IMR-90 (cell line): ENCODE data around the gene HMCES. TPM values are rescaled to one million over a fixed set of nuclear protein-coding genes. Genes with fewer than 3 reads are reported as not detected.

Experiments
- ATAC-seq: fragments of 200-7000 bp; cut with Tn5 transposase; 2 replicates; pipeline ENCODE4 v1.9.1; 2020; ENCODE audit warnings: low read depth, mild to moderate bottlenecking, moderate library complexity
- BruUV-seq: library from RNA; stranded (reverse); fragments of 400-500 nt; replicated peaks from 2 replicates; lab custom pipeline; 2021; lab: Mats Ljungman, UMichigan
- CTCF ChIA-PET: fragments of 300-600 bp; formaldehyde crosslinking; extraction: SDS; loops from one replicate; lab custom pipeline; 2021; ENCODE audit warnings: antibody characterized with exemption; lab: Yijun Ruan, JAX
- POLR2A ChIA-PET: fragments of 300-600 bp; sonication (Branson Sonifier 250); formaldehyde crosslinking; loops from one replicate; lab custom pipeline; 2022; ENCODE audit warnings: antibody characterized with exemption; ENCODE audit not compliant: unreplicated experiment; lab: Charles Lee
- DNase-seq: peaks from one replicate; pipeline ENCODE4 v3.0.0; 2013
- H2AFZ ChIP-seq: replicated peaks from 2 replicates; pipeline ENCODE3; 2013; ENCODE audit warnings: low read length, mild to moderate bottlenecking; ENCODE audit not compliant: poor library complexity
- H2AK5ac ChIP-seq: 2 replicates; pipeline ENCODE4 v1.6.1; 2013; ENCODE audit warnings: low read depth, low read length, inconsistent platforms
- H2AK9ac ChIP-seq: replicated peaks from 2 replicates; pipeline ENCODE3; 2013; ENCODE audit warnings: mild to moderate bottlenecking, low read depth, low read length, moderate library complexity; ENCODE audit not compliant: poor library complexity
- H2BK120ac ChIP-seq: 2 replicates; pipeline ENCODE4 v1.6.1; 2013; ENCODE audit warnings: low read depth, low read length, inconsistent platforms
- H2BK15ac ChIP-seq: 3 replicates; pipeline ENCODE4 v1.6.1; 2013; ENCODE audit warnings: low read depth, low read length, inconsistent platforms
- H2BK20ac ChIP-seq: 2 replicates; pipeline ENCODE4 v1.6.1; 2013; ENCODE audit warnings: low read depth, mild to moderate bottlenecking, inconsistent platforms, low read length, moderate library complexity
- H2BK5ac ChIP-seq: 2 replicates; pipeline ENCODE4 v1.6.1; 2013; ENCODE audit warnings: mild to moderate bottlenecking, low read depth, low read length, inconsistent platforms; ENCODE audit not compliant: poor library complexity, severe bottlenecking
- H3K14ac ChIP-seq: replicated peaks from 2 replicates; pipeline ENCODE4 v1.6.1; 2013; ENCODE audit warnings: low read depth, low read length, inconsistent platforms
- H3K18ac ChIP-seq: 2 replicates; pipeline ENCODE4 v1.6.1; 2013; ENCODE audit warnings: low read depth, low read length, control low read depth
- H3K23ac ChIP-seq: 2 replicates; pipeline ENCODE4 v1.6.1; 2013; ENCODE audit warnings: low read depth, low read length, inconsistent platforms
- H3K27ac ChIP-seq: 2 replicates; pipeline ENCODE4 v1.5.1; 2013; ENCODE audit warnings: mild to moderate bottlenecking, control low read depth, low read length; ENCODE audit not compliant: insufficient read depth
- H3K27me3 ChIP-seq: 2 replicates; pipeline ENCODE4 v1.6.1; 2013; ENCODE audit warnings: low read length; ENCODE audit not compliant: control insufficient read depth, insufficient read depth
- H3K36me3 ChIP-seq: 2 replicates; pipeline ENCODE4 v1.6.1; 2013; ENCODE audit warnings: low read length, mixed read lengths; ENCODE audit not compliant: control insufficient read depth, insufficient read depth
- H3K4ac ChIP-seq: 2 replicates; pipeline ENCODE4 v1.6.1; 2013; ENCODE audit warnings: low read depth, low read length, inconsistent platforms
- H3K4me1 ChIP-seq: 2 replicates; pipeline ENCODE4 v1.6.1; 2013; ENCODE audit warnings: low read length, mixed read lengths; ENCODE audit not compliant: control insufficient read depth, insufficient read depth
- H3K4me2 ChIP-seq: 2 replicates; pipeline ENCODE4 v1.6.1; 2013; ENCODE audit warnings: low read depth, mild to moderate bottlenecking, control low read depth, low read length, moderate library complexity
- H3K4me3 ChIP-seq: 2 replicates; pipeline ENCODE4 v1.5.1; 2013; ENCODE audit warnings: low read depth, mild to moderate bottlenecking, control low read depth, low read length, moderate library complexity; ENCODE audit not compliant: insufficient read depth
- H3K56ac ChIP-seq: 2 replicates; pipeline ENCODE4 v1.6.1; 2013; ENCODE audit warnings: low read length, inconsistent platforms; ENCODE audit not compliant: insufficient read depth; ENCODE audit errors: extremely low read depth
- H3K79me1 ChIP-seq, 2 experiments: 2 replicates each; pipeline ENCODE4 v1.6.1; 2013; ENCODE audit warnings: low read length in 2 of 2, inconsistent platforms in 1 of 2, low read depth in 1 of 2
- H3K9ac ChIP-seq: 2 replicates; pipeline ENCODE4 v1.6.1; 2013; ENCODE audit warnings: low read depth, low read length, control low read depth
- H3K9me1 ChIP-seq: 2 replicates; pipeline ENCODE4 v1.6.1; 2013; ENCODE audit warnings: low read length, inconsistent platforms; ENCODE audit not compliant: insufficient read depth
- H3K9me3 ChIP-seq: 2 replicates; pipeline ENCODE4 v1.6.1; 2013; ENCODE audit warnings: low read length; ENCODE audit not compliant: control insufficient read depth, insufficient read depth
- H4K20me1 ChIP-seq: 2 replicates; pipeline ENCODE4 v1.6.1; 2013; ENCODE audit warnings: low read length, inconsistent platforms; ENCODE audit not compliant: insufficient read depth
- H4K5ac ChIP-seq: 2 replicates; pipeline ENCODE4 v1.6.1; 2013; ENCODE audit warnings: mild to moderate bottlenecking, low read depth, low read length, control low read depth
- H4K8ac ChIP-seq, 2 experiments: 2 replicates each; pipeline ENCODE4 v1.6.1; 2013; ENCODE audit warnings: low read depth in 2 of 2, low read length in 2 of 2, control low read depth in 1 of 2, inconsistent platforms in 1 of 2
- H4K91ac ChIP-seq: 2 replicates; pipeline ENCODE4 v1.6.1; 2013; ENCODE audit warnings: low read depth, low read length, inconsistent platforms; ENCODE audit not compliant: insufficient read depth
- BHLHE40 ChIP-seq: fragments of 150-350 bp; IDR thresholded peaks from 2 replicates; pipeline ENCODE4 v1.6.1; 2016; ENCODE audit warnings: mild to moderate bottlenecking, low read depth, low read length
- CEBPB ChIP-seq: IDR thresholded peaks from 2 replicates; pipeline ENCODE4 v1.6.1; 2012; ENCODE audit warnings: low read depth, low read length, improper control_type of control experiment
- CHD1 ChIP-seq: IDR thresholded peaks from 2 replicates; pipeline ENCODE4 v1.6.1; 2012; ENCODE audit warnings: low read depth, low read length, improper control_type of control experiment
- FOS ChIP-seq: fragments of 150-350 bp; IDR thresholded peaks from 2 replicates; pipeline ENCODE4 v1.6.1; 2016; ENCODE audit warnings: low read depth, low read length
- MAFK ChIP-seq: IDR thresholded peaks from 2 replicates; pipeline ENCODE4 v1.6.1; 2012; ENCODE audit warnings: low read depth, low read length, improper control_type of control experiment
- MAZ ChIP-seq: IDR thresholded peaks from 2 replicates; pipeline ENCODE4 v1.6.1; 2012; ENCODE audit warnings: low read depth, mild to moderate bottlenecking, low read length, improper control_type of control experiment, moderate library complexity, borderline replicate concordance
- MXI1 ChIP-seq: IDR thresholded peaks from 2 replicates; pipeline ENCODE4 v1.6.1; 2012; ENCODE audit warnings: low read depth, mild to moderate bottlenecking, low read length, moderate library complexity, borderline replicate concordance
- NFE2L2 ChIP-seq: fragments of 150-350 bp; IDR thresholded peaks from 2 replicates; pipeline ENCODE4 v1.6.1; 2016; ENCODE audit warnings: low read depth, mild to moderate bottlenecking, low read length
- POLR2A ChIP-seq: IDR thresholded peaks from 2 replicates; pipeline ENCODE4 v1.6.1; 2012; ENCODE audit warnings: mild to moderate bottlenecking, low read depth, low read length
- RAD21 ChIP-seq: IDR thresholded peaks from 2 replicates; pipeline ENCODE4 v1.6.1; 2012; ENCODE audit warnings: low read length, improper control_type of control experiment
- RCOR1 ChIP-seq: IDR thresholded peaks from 2 replicates; pipeline ENCODE4 v1.6.1; 2012; ENCODE audit warnings: mild to moderate bottlenecking, low read length, improper control_type of control experiment; ENCODE audit not compliant: insufficient replicate concordance
- RFX5 ChIP-seq: IDR thresholded peaks from 2 replicates; pipeline ENCODE4 v1.8.0; 2012; ENCODE audit warnings: low read depth, mild to moderate bottlenecking, low read length, moderate library complexity
- SMC3 ChIP-seq: fragments of 150-350 bp; IDR thresholded peaks from 2 replicates; pipeline ENCODE4 v1.6.1; 2016; ENCODE audit warnings: low read depth, mild to moderate bottlenecking, antibody characterized with exemption, low read length, moderate library complexity
- dilution Hi-C: fragments of 300-500 bp; cut with HindIII; formaldehyde crosslinking; loops from one replicate; pipeline ENCODE4 v1.14.3; 2018; ENCODE audit warnings: low sequenced_read_pairs; ENCODE audit not compliant: unreplicated experiment
- in situ Hi-C: fragments of 300-500 bp; cut with MboI; formaldehyde crosslinking; loops from 3 replicates; pipeline ENCODE4 v1.14.3; 2019; ENCODE audit warnings: low sequenced_read_pairs, inconsistent platforms, mixed read lengths
- intact Hi-C: fragments of 100-400 bp; cut with micrococcal nuclease; formaldehyde crosslinking; loops from 2 replicates; pipeline ENCODE4 v1.10.0; 2022
- polyA plus RNA-seq, 3 experiments: library from polyadenylated mRNA; depleted of rRNA; stranded (reverse); fragments of >200 nt; gene quantifications; 2 replicates each; pipeline ENCODE4 v1.2.3, GENCODE V29; 2012; ENCODE audit warnings: low replicate concordance in 1 of 3
- total RNA-seq: library from RNA; depleted of rRNA; stranded (reverse); fragments of >200 nt; gene quantifications from 2 replicates; pipeline ENCODE4 v1.2.3, GENCODE V29; 2012
- TF ChIP-seq, protein P1 (sequence below): conservative IDR thresholded peaks from 2 replicates; pipeline ENCODE4 v1.5.1; 2012; ENCODE audit warnings: mild to moderate bottlenecking, low read depth, low read length, improper control_type of control experiment
- TF ChIP-seq, protein P2 (sequence below): fragments of 150-350 bp; IDR thresholded peaks from 2 replicates; pipeline ENCODE4 v1.6.1; 2017; ENCODE audit warnings: mild to moderate bottlenecking, antibody characterized with exemption, low read length, low read depth
- TF ChIP-seq, protein P3 (sequence below): fragments of 150-350 bp; IDR thresholded peaks from 2 replicates; pipeline ENCODE4 v1.6.1; 2016; ENCODE audit warnings: low read depth, mild to moderate bottlenecking, low read length, moderate library complexity, borderline replicate concordance

HMCES gene
- total and polyA plus RNA-seq, 2 of the 4 experiments (the other 2 are of a cell fraction), result 26.0 to 30.5 TPM

DNA sequence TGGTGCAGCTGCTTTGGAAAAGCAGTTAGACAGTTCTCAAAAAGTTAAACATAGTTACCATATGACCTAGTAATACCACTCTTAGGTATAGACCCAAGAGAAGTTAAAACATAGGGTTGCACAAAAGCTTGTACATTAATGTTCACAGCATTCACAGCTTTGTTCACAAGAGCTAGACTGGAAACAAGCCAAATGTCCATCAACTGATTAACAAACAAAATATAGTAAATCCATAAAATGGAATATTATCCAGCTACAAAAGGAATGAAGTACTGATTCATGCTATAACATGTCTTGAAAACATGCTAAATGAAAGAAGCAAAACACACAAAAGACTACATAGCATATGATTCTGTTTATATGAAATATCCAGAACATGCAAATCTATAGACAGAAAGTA lies 32.0 kb upstream of the HMCES start:
- Histone ChIP-seq H3K9ac (no peak overlapping the region), H3K27ac (no peak overlapping the region), H3K23ac (no peak overlapping the region), H2BK120ac (no peak overlapping the region), H3K4me2 (no peak overlapping the region), H4K5ac (no peak overlapping the region), H3K9me3 (no peaks in the 10 kb centered on the region), H3K56ac (no peak overlapping the region), H4K91ac (no peak overlapping the region), H3K4ac (no peak overlapping the region), H3K27me3 (no peaks in the 10 kb centered on the region), H3K79me1 (peaks cover 18 to 39% of the 10 kb centered on the region in 2 experiments), H3K14ac (no peak overlapping the region), H2AK9ac (no peak overlapping the region), H4K8ac (no peak overlapping the region), H2AK5ac (no peak overlapping the region), H2BK15ac (no peak overlapping the region), H3K9me1 (peaks cover 9% of the 10 kb centered on the region), H3K18ac (no peak overlapping the region), H3K36me3 (peaks cover 2% of the 10 kb centered on the region), H3K4me1 (peaks cover 7% of the 10 kb centered on the region), H2AFZ (no peak overlapping the region), H2BK20ac (no peak overlapping the region), H3K4me3 (no peak overlapping the region), H2BK5ac (no peak overlapping the region), H4K20me1 (no peaks in the 10 kb centered on the region)
- no peak for DNase-seq
- BruUV-seq, result no TSS peak
- intact Hi-C loops, result loop anchor here (5.0 kb wide), 2 partner anchors 49 to 194 kb away; no protein-coding TSS in a partner anchor
- POLR2A ChIA-PET, result no interaction called here
- in situ Hi-C loops, result loop anchor here (5.0 to 10.0 kb wide), 2 partner anchors 192 to 274 kb away; no protein-coding TSS in a partner anchor
- TF ChIP-seq FOS (no peak), CEBPB (no peak), CHD1 (no peak), BHLHE40 (no peak), NFE2L2 (no peak), MXI1 (no peak), RAD21 (no peak), SMC3 (no peak), POLR2A (no peak), RFX5 (no peak), RCOR1 (no peak), MAZ (no peak), MAFK (no peak)
- TF ChIP-seq, protein P1, sequence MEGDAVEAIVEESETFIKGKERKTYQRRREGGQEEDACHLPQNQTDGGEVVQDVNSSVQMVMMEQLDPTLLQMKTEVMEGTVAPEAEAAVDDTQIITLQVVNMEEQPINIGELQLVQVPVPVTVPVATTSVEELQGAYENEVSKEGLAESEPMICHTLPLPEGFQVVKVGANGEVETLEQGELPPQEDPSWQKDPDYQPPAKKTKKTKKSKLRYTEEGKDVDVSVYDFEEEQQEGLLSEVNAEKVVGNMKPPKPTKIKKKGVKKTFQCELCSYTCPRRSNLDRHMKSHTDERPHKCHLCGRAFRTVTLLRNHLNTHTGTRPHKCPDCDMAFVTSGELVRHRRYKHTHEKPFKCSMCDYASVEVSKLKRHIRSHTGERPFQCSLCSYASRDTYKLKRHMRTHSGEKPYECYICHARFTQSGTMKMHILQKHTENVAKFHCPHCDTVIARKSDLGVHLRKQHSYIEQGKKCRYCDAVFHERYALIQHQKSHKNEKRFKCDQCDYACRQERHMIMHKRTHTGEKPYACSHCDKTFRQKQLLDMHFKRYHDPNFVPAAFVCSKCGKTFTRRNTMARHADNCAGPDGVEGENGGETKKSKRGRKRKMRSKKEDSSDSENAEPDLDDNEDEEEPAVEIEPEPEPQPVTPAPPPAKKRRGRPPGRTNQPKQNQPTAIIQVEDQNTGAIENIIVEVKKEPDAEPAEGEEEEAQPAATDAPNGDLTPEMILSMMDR, result no peak
- TF ChIP-seq, protein P2, sequence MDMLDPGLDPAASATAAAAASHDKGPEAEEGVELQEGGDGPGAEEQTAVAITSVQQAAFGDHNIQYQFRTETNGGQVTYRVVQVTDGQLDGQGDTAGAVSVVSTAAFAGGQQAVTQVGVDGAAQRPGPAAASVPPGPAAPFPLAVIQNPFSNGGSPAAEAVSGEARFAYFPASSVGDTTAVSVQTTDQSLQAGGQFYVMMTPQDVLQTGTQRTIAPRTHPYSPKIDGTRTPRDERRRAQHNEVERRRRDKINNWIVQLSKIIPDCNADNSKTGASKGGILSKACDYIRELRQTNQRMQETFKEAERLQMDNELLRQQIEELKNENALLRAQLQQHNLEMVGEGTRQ, result no peak
- TF ChIP-seq, protein P3, sequence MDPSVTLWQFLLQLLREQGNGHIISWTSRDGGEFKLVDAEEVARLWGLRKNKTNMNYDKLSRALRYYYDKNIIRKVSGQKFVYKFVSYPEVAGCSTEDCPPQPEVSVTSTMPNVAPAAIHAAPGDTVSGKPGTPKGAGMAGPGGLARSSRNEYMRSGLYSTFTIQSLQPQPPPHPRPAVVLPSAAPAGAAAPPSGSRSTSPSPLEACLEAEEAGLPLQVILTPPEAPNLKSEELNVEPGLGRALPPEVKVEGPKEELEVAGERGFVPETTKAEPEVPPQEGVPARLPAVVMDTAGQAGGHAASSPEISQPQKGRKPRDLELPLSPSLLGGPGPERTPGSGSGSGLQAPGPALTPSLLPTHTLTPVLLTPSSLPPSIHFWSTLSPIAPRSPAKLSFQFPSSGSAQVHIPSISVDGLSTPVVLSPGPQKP, result no peak
- no peak for ATAC-seq
- dilution Hi-C loops, result no loop called here
- CTCF ChIA-PET, result interaction anchor here (0.6 to 3.4 kb wide), 6 partner anchors 19 to 277 kb away, joined by 3 to 23 read pairs (median 4); no protein-coding TSS in a partner anchor
